HG02588 (cell line): ENCODE data around the gene SLC35C1.

ENCODE experiments used
- ATAC-seq: cut with Tn5 transposase; IDR thresholded peaks from one replicate; pipeline ENCODE4 v1.9.1; 2021; ENCODE audit warnings: mild to moderate bottlenecking, moderate library complexity; ENCODE audit not compliant: unreplicated experiment

Gene SLC35C1

GRCh38 chr11:45843158-45843924 is 38.4 kb downstream of the SLC35C1 start:
- ATAC-seq, result no peak

GRCh38 chr11:45844822-45845578 is 40.1 kb downstream of the SLC35C1 start:
- no peak for ATAC-seq

GRCh38 chr11:45846174-45846675 is 41.3 kb downstream of the SLC35C1 start:
- ATAC-seq, result no peak

- ATAC-seq, result peak; percentile 92
Measured at GRCh38 chr11:45846974-45847910, 42.3 kb downstream of the SLC35C1 start, which contains the start of gene CRY2. Gene CRY2 (plus strand): TSS chr11:45847475. CDS start chr11:45847491, 16 bp downstream.

DNA sequence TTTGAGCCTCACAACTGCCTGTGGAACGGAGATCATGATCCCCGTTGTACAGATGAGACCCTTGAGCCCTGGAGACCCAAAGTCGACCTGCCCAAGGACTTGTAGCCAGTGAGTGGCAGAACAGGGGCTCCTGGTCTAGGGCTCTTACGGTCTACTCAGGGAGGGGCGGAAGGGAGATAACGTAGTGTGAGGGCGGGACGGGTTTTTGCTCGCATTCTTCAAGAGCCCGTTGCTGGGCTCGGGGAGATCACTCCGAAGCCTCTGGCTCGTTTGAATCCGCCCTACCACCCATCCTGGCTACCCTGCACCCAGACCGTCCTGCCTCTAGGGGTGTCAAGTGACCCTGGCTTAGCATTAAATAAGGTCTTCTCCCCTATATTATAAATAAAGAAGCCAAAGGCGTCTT is 43.0 kb downstream of the SLC35C1 start:
- no peak for ATAC-seq

- no peak for ATAC-seq
Measured at GRCh38 chr11:45848654-45849081, 43.7 kb downstream of the SLC35C1 start.

- ATAC-seq, result no peak
Measured at GRCh38 chr11:45850446-45850845, 45.5 kb downstream of the SLC35C1 start.

GRCh38 chr11:45851228-45851627 is 46.3 kb downstream of the SLC35C1 start:
- ATAC-seq, result no peak

DNA sequence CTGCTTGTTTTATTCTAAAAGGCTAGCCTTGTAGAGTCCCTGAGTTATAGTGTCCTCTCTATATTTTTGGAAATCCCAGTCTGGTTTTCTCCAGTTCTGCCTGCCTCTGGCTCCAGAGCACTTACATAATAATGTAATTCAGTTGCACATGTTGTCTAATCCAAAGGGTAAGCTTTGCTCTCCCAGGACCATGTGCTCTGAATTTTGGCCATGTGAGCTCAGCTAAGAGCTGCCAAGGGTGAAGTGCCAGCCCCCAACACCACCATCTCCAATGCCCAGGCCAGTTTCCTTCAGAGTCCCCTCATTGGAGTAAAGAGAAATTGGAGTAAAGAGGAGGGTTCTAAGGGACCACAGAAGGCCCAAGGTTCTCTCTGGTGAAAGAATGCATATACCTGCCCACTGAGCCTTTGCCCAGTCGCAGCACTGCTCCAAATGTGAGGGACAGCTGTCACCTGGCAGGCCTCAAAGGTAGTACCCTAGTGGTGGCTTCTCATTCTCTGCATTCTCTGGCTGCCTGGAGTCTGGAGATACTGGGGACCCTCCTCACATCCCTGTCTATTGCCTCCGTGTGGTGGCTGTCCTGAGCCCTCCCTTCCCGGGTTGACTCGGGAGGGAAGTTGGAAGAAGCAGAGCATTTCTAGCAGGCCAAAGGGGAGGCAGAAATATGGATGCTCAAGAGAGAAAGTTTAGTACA is 47.2 kb downstream of the SLC35C1 start:
- ATAC-seq, result no peak

- ATAC-seq, result no peak
Measured at GRCh38 chr11:45852712-45853101, 47.8 kb downstream of the SLC35C1 start.

DNA sequence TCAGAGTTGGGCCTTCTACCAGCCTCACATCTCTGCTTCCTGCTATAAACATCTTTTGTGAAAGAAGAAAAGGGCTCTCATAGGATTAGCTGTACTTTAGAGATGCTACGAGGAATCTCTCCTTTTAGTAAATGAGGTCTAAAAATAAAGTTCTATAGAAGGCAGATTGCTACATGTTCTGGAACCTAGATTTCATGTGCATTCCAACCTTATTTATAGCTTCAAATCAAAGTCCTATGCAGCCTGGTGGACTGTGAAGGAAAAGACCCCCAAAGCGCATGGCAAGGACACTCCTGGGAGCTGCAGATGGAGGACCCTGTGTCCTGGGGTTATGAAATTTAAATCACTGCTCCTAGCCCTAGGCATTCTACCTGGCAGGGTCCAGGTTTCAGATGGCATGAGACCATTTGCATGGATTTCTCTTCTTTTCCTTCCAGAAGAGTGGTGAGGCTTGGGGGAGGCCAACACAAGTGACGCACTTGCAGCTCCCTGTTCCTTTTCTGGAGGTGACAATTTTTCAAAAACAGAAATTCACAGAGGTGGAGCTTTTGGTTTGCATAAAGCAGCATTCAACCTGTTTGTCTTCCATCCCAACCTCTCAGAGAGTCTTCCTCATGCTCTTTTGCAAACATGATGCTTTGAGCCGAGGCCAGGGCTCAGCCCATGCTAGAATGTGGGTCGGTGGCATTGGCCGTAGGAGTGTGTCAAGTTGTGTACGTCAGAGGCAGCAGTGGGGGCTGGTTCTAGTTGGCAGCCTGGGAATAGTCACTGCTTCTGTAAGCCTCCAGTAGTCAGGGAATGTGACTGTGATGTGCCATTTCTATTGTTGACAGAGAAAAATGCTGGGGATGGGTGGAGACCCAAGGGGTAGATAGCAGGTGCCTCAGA is 48.6 kb downstream of the SLC35C1 start:
- no peak for ATAC-seq

DNA sequence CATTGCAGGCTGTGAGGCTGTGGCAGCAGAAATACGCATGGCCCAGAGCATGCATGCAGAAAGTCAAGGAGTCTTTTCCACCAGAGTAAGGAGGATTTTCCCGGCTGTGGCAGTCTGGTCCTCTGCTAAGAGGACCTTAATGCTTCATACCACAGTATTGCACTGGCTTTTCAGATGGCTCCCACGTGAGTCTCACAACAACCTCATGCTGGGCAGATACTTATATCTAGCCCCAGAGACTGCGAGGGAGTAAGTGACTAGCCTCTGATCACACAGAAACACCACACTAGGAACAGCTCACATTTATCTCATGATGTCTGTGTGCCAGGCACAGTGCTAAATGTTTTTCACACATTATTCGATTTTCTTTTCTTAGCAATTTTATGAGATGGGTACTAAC is 50.4 kb downstream of the SLC35C1 start:
- no peak for ATAC-seq

GRCh38 chr11:45856044-45856468 is 51.1 kb downstream of the SLC35C1 start:
- ATAC-seq, result no peak

GRCh38 chr11:45857961-45858474 is 53.1 kb downstream of the SLC35C1 start:
- no peak for ATAC-seq

DNA sequence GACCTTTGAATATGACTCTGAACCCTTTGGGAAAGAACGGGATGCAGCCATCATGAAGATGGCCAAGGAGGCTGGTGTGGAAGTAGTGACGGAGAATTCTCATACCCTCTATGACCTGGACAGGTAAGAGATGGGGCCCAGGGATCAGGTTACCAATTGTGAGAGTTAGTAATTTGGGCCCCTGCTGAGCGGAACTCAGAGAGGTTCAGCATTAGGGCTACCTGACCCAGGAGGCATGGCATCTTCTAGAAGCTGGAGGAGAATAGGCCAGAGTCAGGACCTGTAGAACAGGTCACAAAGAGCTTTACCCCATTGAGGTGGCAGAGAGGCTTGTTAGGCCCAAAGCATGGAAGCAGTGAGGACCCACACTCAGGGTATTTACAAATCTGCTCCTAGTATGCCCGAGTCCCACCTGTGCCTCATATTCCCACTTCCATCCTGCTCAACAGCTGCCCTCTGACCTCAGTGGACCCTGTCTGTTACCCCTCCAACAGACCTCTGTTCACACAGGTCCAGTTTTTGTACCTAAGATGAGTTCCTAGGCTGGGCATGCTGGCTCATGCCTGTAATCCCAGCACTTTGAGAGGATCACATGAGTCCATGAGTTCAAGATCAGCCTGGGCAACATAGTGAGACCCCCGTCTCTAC is 53.9 kb downstream of the SLC35C1 start:
- no peak for ATAC-seq

DNA sequence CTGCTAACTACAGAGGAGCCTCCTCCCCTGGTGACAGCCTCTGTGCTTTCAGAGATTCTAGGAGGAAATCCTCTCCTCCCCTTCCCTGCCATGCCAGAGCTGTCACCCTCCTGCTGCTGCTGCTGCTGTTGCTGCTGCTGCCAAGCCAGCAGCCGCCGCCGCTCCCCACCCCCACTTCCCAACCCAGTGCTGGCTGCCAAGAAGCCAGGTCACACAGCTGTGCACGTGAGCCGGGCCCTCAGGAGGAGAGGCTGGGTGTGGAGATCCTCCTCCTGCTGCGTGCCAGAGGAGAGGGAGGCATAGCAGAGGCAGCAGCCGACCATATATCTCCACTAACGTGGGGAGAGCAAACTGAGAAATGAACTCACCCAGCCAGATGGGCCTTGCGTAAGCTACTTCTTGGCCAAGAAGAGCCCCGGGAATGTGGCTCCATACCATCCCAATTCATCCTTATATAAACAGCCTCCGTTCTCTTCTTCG is 54.8 kb downstream of the SLC35C1 start:
- no peak for ATAC-seq

DNA sequence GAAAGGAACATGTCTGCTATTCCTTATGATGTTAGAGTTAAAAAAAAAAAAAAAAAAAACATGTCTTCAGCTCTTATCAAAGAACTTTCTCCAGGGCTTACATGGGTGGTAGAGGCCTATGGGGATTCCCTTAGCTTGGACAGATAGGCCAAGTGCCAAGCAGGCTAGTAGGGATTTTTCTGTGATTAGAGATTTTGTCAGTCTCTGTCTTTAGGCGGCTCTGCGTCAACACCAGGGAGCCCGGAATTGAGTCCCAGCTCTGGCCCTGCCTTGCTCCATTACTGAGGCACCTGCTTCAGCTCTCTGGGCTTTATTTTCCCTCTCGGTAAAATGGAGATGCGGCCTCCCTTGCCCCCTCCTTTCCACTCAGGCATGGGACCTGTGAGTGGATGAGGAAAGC is 55.4 kb downstream of the SLC35C1 start:
- ATAC-seq, result no peak

GRCh38 chr11:45860764-45861510 is 56.0 kb downstream of the SLC35C1 start:
- ATAC-seq, result no peak
